GM18519 (cell line): ENCODE results near the gene FBXO31.

ENCODE experiments used
- ATAC-seq: cut with Tn5 transposase; IDR thresholded peaks from one replicate; pipeline ENCODE4 v1.9.1; 2021; ENCODE audit warnings: mild to moderate bottlenecking, moderate library complexity; ENCODE audit not compliant: unreplicated experiment, low FRiP score

Gene FBXO31

GRCh38 chr16:87293990-87294389, 89.6 kb downstream of the FBXO31 start:
- ATAC-seq = no peak

- ATAC-seq = no peak
Observed at GRCh38 chr16:87291944-87292343, 91.6 kb downstream of the FBXO31 start.

GRCh38 chr16:87288753-87289362, 94.7 kb downstream of the FBXO31 start:
- ATAC-seq = no peak

- no peak for ATAC-seq
Observed at GRCh38 chr16:87286839-87287626, 96.5 kb downstream of the FBXO31 start.

- no peak for ATAC-seq
Observed at GRCh38 chr16:87284183-87284582, 99.4 kb downstream of the FBXO31 start.

- ATAC-seq = no peak
Observed at GRCh38 chr16:87279094-87279658, 104.4 kb downstream of the FBXO31 start.

GRCh38 chr16:87278191-87279093, 105.1 kb downstream of the FBXO31 start:
- ATAC-seq = no peak
